Caco-2 (cell line): ENCODE results near the gene XCL1. TPM values are rescaled to one million over a fixed set of nuclear protein-coding genes. Genes with fewer than 3 reads are reported as not detected.
"Not testable (repeated sequence)": the region's sequence is repeated elsewhere in the genome, so short reads cannot be mapped to it uniquely, and the experiment has no call there.

Source experiments
- BruUV-seq: library from RNA; stranded (reverse); fragments of 400-500 nt; replicated peaks from 2 replicates; lab custom pipeline; 2021; lab: Mats Ljungman, UMichigan
- CTCF ChIA-PET: fragments of 300-600 bp; sonication (Branson Sonifier 250); formaldehyde crosslinking; loops from one replicate; lab custom pipeline; 2022; ENCODE audit warnings: antibody characterized with exemption; lab: Charles Lee
- POLR2A ChIA-PET: fragments of 300-600 bp; sonication (Branson Sonifier 250); formaldehyde crosslinking; loops from one replicate; lab custom pipeline; 2022; ENCODE audit warnings: antibody characterized with exemption; lab: Charles Lee
- DNase-seq, 2 experiments: peaks; one replicate each; pipeline versions ENCODE4 v3.0.0 to v3.0.0-alpha.2; 2020 to 2022
- H3K27me3 ChIP-seq: replicated peaks from 2 replicates; pipeline ENCODE4 v1.6.0; 2011; ENCODE audit warnings: low read length; ENCODE audit not compliant: control insufficient read depth, insufficient read depth
- H3K36me3 ChIP-seq: 2 replicates; pipeline ENCODE4 v1.5.1; 2011; ENCODE audit warnings: low read length; ENCODE audit not compliant: control insufficient read depth, insufficient read depth
- H3K4me1 ChIP-seq: fragments of 250-450 bp; sonication (Bioruptor Pico); 2 replicates; pipeline ENCODE4 v1.5.1; 2020; ENCODE audit warnings: mild to moderate bottlenecking
- H3K4me3 ChIP-seq: 2 replicates; pipeline ENCODE4 v1.5.1; 2011; ENCODE audit warnings: low read depth, mild to moderate bottlenecking, control low read depth, low read length
- H3K9me3 ChIP-seq: fragments of 250-450 bp; sonication (Bioruptor Pico); 2 replicates; pipeline ENCODE4 v1.5.1; 2020; ENCODE audit warnings: mild to moderate bottlenecking, moderate library complexity
- H3K27ac Mint-ChIP-seq: one replicate; pipeline ENCODE4 v1.8.0; 2022; ENCODE audit warnings: mixed read lengths; ENCODE audit not compliant: unreplicated experiment
- H3K27me3 Mint-ChIP-seq: one replicate; pipeline ENCODE4 v1.8.0; 2022; ENCODE audit warnings: mixed read lengths; ENCODE audit not compliant: insufficient read depth, unreplicated experiment
- H3K36me3 Mint-ChIP-seq: one replicate; pipeline ENCODE4 v1.8.0; 2022; ENCODE audit warnings: mild to moderate bottlenecking, mixed read lengths; ENCODE audit not compliant: insufficient read depth, unreplicated experiment
- H3K4me1 Mint-ChIP-seq: one replicate; pipeline ENCODE4 v1.8.0; 2022; ENCODE audit warnings: low read depth, mixed read lengths; ENCODE audit not compliant: unreplicated experiment
- H3K4me3 Mint-ChIP-seq: one replicate; pipeline ENCODE4 v1.8.0; 2022; ENCODE audit warnings: mild to moderate bottlenecking, moderate library complexity, mixed read lengths; ENCODE audit not compliant: unreplicated experiment
- H3K9me3 Mint-ChIP-seq: one replicate; pipeline ENCODE4 v1.8.0; 2022; ENCODE audit warnings: mixed read lengths; ENCODE audit not compliant: unreplicated experiment
- intact Hi-C: fragments of 100-400 bp; cut with micrococcal nuclease; formaldehyde crosslinking; loops from one replicate; pipeline ENCODE4 v1.10.0; 2022; ENCODE audit not compliant: unreplicated experiment
- total RNA-seq: library from RNA; stranded (reverse); gene quantifications from 2 replicates; pipeline ENCODE4 v1.2.3, GENCODE V29; 2022
- TF ChIP-seq, protein P1 (sequence below), 2 experiments: fragments of 200-600 bp in 1 of 2; IDR thresholded peaks; 1 replicate in 1 of 2; 2 replicates in 1 of 2; pipeline versions ENCODE4 v1.5.1 to v1.8.0; 2011 to 2022; ENCODE audit warnings: antibody characterized with exemption in 1 of 2, control low read depth in 1 of 2, inconsistent platforms in 1 of 2, low read depth in 1 of 2, low read length in 1 of 2, mild to moderate bottlenecking in 1 of 2, moderate library complexity in 1 of 2; ENCODE audit not compliant: insufficient read depth in 1 of 2, severe bottlenecking in 1 of 2, unreplicated experiment in 1 of 2

The XCL1 gene
- total RNA-seq, 1 experiment from 2014 or later, result 3.4 TPM

- POLR2A ChIA-PET, result no interaction called here
- BruUV-seq, result no TSS peak
- no peaks in the 10 kb centered on the region for H3K36me3 Mint-ChIP-seq
- Histone ChIP-seq H3K9me3 (no peaks in the 10 kb centered on the region), H3K4me1 (no peaks in the 10 kb centered on the region), H3K27me3 (no peaks in the 10 kb centered on the region), H3K36me3 (no peaks in the 10 kb centered on the region), H3K4me3 (no peak overlapping the region)
- H3K4me3 Mint-ChIP-seq, result no peak overlapping the region
- intact Hi-C loops, result no loop called here
- DNase-seq, result no peak
- no peaks in the 10 kb centered on the region for H3K4me1 Mint-ChIP-seq
- TF ChIP-seq, protein P1, sequence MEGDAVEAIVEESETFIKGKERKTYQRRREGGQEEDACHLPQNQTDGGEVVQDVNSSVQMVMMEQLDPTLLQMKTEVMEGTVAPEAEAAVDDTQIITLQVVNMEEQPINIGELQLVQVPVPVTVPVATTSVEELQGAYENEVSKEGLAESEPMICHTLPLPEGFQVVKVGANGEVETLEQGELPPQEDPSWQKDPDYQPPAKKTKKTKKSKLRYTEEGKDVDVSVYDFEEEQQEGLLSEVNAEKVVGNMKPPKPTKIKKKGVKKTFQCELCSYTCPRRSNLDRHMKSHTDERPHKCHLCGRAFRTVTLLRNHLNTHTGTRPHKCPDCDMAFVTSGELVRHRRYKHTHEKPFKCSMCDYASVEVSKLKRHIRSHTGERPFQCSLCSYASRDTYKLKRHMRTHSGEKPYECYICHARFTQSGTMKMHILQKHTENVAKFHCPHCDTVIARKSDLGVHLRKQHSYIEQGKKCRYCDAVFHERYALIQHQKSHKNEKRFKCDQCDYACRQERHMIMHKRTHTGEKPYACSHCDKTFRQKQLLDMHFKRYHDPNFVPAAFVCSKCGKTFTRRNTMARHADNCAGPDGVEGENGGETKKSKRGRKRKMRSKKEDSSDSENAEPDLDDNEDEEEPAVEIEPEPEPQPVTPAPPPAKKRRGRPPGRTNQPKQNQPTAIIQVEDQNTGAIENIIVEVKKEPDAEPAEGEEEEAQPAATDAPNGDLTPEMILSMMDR (IDR thresholded peaks at IDR 0.05; ENCODE audit: insufficient read depth in 1 of 2, low read depth in 1 of 2, low read length in 1 of 2, severe bottlenecking in 1 of 2, unreplicated experiment in 1 of 2), result no peak
- CTCF ChIA-PET, result no interaction called here
- no peaks in the 10 kb centered on the region for H3K27me3 Mint-ChIP-seq
- H3K9me3 Mint-ChIP-seq, result no peaks in the 10 kb centered on the region
- no peak overlapping the region for H3K27ac Mint-ChIP-seq
These were observed 12.8 kb downstream of the XCL1 start for GRCh38 chr1:168589167-168589566.

DNA sequence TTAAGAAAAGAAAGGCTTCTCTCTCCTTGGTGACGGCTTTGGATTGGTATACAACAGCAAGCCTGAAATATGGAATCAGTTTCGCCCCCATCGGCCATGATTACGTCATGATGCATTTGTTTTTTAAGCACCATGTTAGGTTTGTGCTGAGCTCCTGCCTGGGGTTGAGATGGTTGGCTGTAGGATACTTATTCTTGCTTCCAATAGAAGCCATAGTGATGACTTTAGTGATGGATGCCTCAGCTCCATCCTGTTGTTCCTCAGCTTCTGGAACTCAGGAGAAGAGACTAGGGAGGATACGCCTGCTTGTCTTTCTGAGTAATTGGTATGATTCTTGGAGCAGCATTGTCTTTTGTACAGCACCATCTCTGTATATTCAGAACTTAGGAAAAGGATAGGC is 14.7 kb downstream of the XCL1 start:
- H3K4me1 ChIP-seq, result no peaks in the 10 kb centered on the region
- Mint-ChIP-seq H3K4me3 (no peak overlapping the region), H3K27me3 (no peaks in the 10 kb centered on the region), H3K27ac (no peak overlapping the region), H3K36me3 (no peaks in the 10 kb centered on the region), H3K9me3 (no peaks in the 10 kb centered on the region), H3K4me1 (no peaks in the 10 kb centered on the region)
- no peaks in the 10 kb centered on the region for H3K9me3 ChIP-seq
- intact Hi-C loops, result no loop called here
- TF ChIP-seq, protein P1 (IDR thresholded peaks at IDR 0.05; ENCODE audit: insufficient read depth in 1 of 2, low read depth in 1 of 2, low read length in 1 of 2, severe bottlenecking in 1 of 2, unreplicated experiment in 1 of 2), result no peak
- H3K4me3 ChIP-seq, result no peak overlapping the region
- H3K27me3 ChIP-seq, result no peaks in the 10 kb centered on the region
- ChIA-PET POLR2A (no interaction called here), CTCF (interaction anchor here (0.9 kb wide), 1 partner anchor 12 kb away, joined by 3 read pairs; no protein-coding TSS in a partner anchor)
- no peaks in the 10 kb centered on the region for H3K36me3 ChIP-seq
- DNase-seq, result no peak
- BruUV-seq, result no TSS peak

DNA sequence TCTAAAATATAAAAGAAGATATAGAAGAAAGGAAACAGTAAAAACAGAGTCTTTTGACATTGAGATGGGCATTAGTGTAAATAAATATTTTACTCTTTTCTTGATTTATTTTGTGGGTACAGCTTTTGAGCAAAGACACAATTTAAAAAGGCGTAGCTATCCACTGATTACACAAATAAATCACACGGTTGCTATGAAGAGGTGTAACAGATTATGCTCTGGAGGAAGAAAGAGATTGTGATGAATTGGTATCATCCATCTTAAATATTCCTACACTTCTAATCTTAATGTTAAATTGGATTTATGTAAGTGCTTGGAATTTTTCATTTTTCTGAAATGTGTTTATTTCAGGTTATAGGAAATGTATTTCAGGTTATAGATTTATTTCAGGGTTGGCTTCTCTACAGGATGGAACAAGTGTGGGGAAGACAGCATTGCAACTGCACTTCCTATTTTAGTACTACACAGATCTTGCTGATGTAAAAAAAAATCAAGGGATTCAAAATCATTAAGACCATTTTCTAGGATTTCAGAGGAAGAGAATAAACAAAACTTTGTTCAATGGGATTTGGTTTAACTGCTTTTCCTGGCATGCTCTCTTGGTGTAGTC is 15.3 kb downstream of the XCL1 start:
- H3K4me1 ChIP-seq, result no peaks in the 10 kb centered on the region
- DNase-seq, result no peak
- no peaks in the 10 kb centered on the region for H3K9me3 ChIP-seq
- Mint-ChIP-seq H3K27ac (no peak overlapping the region), H3K36me3 (no peaks in the 10 kb centered on the region), H3K27me3 (no peaks in the 10 kb centered on the region), H3K4me3 (no peak overlapping the region), H3K9me3 (no peaks in the 10 kb centered on the region), H3K4me1 (no peaks in the 10 kb centered on the region)
- ChIA-PET CTCF (interaction anchor here (0.9 kb wide), 1 partner anchor 12 kb away, joined by 3 read pairs; no protein-coding TSS in a partner anchor), POLR2A (no interaction called here)
- no TSS peak for BruUV-seq
- no peaks in the 10 kb centered on the region for H3K27me3 ChIP-seq
- TF ChIP-seq, protein P1 (IDR thresholded peaks at IDR 0.05; ENCODE audit: insufficient read depth in 1 of 2, low read depth in 1 of 2, low read length in 1 of 2, severe bottlenecking in 1 of 2, unreplicated experiment in 1 of 2), result no peak
- no peak overlapping the region for H3K4me3 ChIP-seq
- H3K36me3 ChIP-seq, result no peaks in the 10 kb centered on the region
- intact Hi-C loops, result no loop called here

- CTCF ChIA-PET, result interaction anchor here (0.6 kb wide), 1 partner anchor 753 kb away, joined by 3 read pairs; no protein-coding TSS in a partner anchor
- BruUV-seq, H3K27ac Mint-ChIP-seq, H3K27me3 Mint-ChIP-seq, POLR2A ChIA-PET, DNase-seq, H3K4me1 ChIP-seq, H3K9me3 Mint-ChIP-seq, H3K27me3 ChIP-seq, H3K4me3 Mint-ChIP-seq, intact Hi-C loops, H3K9me3 ChIP-seq, H3K36me3 Mint-ChIP-seq, H3K36me3 ChIP-seq, H3K4me3 ChIP-seq: not testable (repeated sequence)
- peaks cover 11% of the 10 kb centered on the region for H3K4me1 Mint-ChIP-seq
These were observed 19.0 kb downstream of the XCL1 start for GRCh38 chr1:168595403-168595802.
